Gastroesophageal sphincter (tissue), 4 donors: ENCODE results near the gene MYOM3. TPM values are rescaled to one million over a fixed set of nuclear protein-coding genes. Genes with fewer than 3 reads are reported as not detected.
A peak's percentile ranks its signal among the peaks of the same experiment; 100 is the strongest.

Source experiments
- ATAC-seq: fragments of 150-250 bp; one replicate; pipeline ENCODE4 v1.9.1; 2016; ENCODE audit warnings: mild to moderate bottlenecking, moderate library complexity
- H3K27ac ChIP-seq, 4 donors: fragments of 200-600 bp; sonication (generic) in 3 of 4; 1 replicate in 3 of 4; 2 replicates in 1 of 4; pipeline ENCODE4 v1.5.1; 2016 to 2019
- H3K27me3 ChIP-seq: fragments of 200-600 bp; sonication (generic); one replicate; pipeline ENCODE4 v1.5.1; 2019
- H3K36me3 ChIP-seq, 2 donors: fragments of 200-600 bp; sonication (generic); one replicate each; pipeline ENCODE4 v1.5.1; 2019; ENCODE audit warnings: control low read depth in 1 of 2
- H3K4me1 ChIP-seq, 3 donors: fragments of 200-600 bp; sonication (generic); 1 replicate in 2 of 3; 2 replicates in 1 of 3; pipeline ENCODE4 v1.5.1; 2016 to 2019; ENCODE audit warnings: control low read depth in 2 of 3
- H3K4me3 ChIP-seq, 2 donors: fragments of 200-600 bp; sonication (generic); one replicate each; pipeline ENCODE4 v1.5.1; 2019; ENCODE audit warnings: mild to moderate bottlenecking in 1 of 2, moderate library complexity in 1 of 2
- H3K9me3 ChIP-seq, 3 donors: fragments of 200-600 bp; sonication (generic); one replicate each; pipeline ENCODE4 v1.5.1; 2017 to 2019; ENCODE audit warnings: control low read depth in 2 of 3
- CTCF ChIP-seq, 4 experiments: fragments of 200-600 bp in 2 of 4; fragments of 450-650 bp in 2 of 4; sonication (generic) in 1 of 4; IDR thresholded peaks; one replicate each; pipeline ENCODE4 v1.5.1; 2017 to 2019; ENCODE audit warnings: antibody characterized with exemption in 4 of 4, mild to moderate bottlenecking in 2 of 4, moderate library complexity in 2 of 4
- EP300 ChIP-seq: sonication (generic); formaldehyde crosslinking; IDR thresholded peaks from one replicate; pipeline ENCODE4 v1.6.1; 2017; ENCODE audit warnings: antibody characterized with exemption, mild to moderate bottlenecking
- POLR2A ChIP-seq, 2 donors: fragments of 450-650 bp; IDR thresholded peaks; one replicate each; pipeline ENCODE4 v1.6.1; 2017; ENCODE audit warnings: antibody characterized with exemption in 2 of 2, mild to moderate bottlenecking in 2 of 2, moderate library complexity in 1 of 2
- POLR2AphosphoS5 ChIP-seq: sonication (generic); formaldehyde crosslinking; IDR thresholded peaks from one replicate; pipeline ENCODE4 v1.6.1; 2017; ENCODE audit warnings: antibody characterized with exemption
- WGBS, 2 donors: methylation state at CpG; one replicate each; pipeline ENCODE4 v1.1.5; 2018; ENCODE audit warnings: low coverage in 1 of 2; 5-methylcytosine and 5-hydroxymethylcytosine counted together
- total RNA-seq, 4 donors: library from RNA; depleted of rRNA; stranded (reverse); fragments of >200 nt; gene quantifications; one replicate each; pipeline ENCODE4 v1.1.0, GENCODE V29; 2016

MYOM3 gene
- total RNA-seq, 4 donors from 2014 or later, result 0.31 to 2.4 TPM; not detected in 2

- H3K36me3 ChIP-seq, result no peaks in the 10 kb centered on the region
- no peak overlapping the region for H3K4me3 ChIP-seq
- peak overlapping the region in 1 of 4 donors; percentile 64 for H3K27ac ChIP-seq
- no peaks in the 10 kb centered on the region for H3K9me3 ChIP-seq
- no peaks in the 10 kb centered on the region for H3K27me3 ChIP-seq
- peaks cover 0 to 33% (median 0%) of the 10 kb centered on the region in 3 donors for H3K4me1 ChIP-seq
- TF ChIP-seq CTCF (IDR thresholded peaks at IDR 0.05), result no peak
- TF ChIP-seq POLR2AphosphoS5, result no peak
- TF ChIP-seq EP300, result no peak
- no peak for TF ChIP-seq POLR2A (IDR thresholded peaks at IDR 0.05)
- 76 to 86% methylated on average over 1 to 3 of the region's 18 CpGs for WGBS, 2 donors
- no peak for ATAC-seq
Observed at GRCh38 chr1:24107462-24108138, 4.3 kb downstream of the MYOM3 start.

GRCh38 chr1:24105368-24106160 is 6.4 kb downstream of the MYOM3 start:
- H3K9me3 ChIP-seq, result no peaks in the 10 kb centered on the region
- H3K4me1 ChIP-seq, result peaks cover 0 to 22% (median 4%) of the 10 kb centered on the region in 3 donors
- H3K36me3 ChIP-seq, result no peaks in the 10 kb centered on the region
- no peak overlapping the region for H3K4me3 ChIP-seq
- ATAC-seq, result no peak
- 40 to 60% methylated on average over 2 of the region's 19 CpGs for WGBS, 2 donors
- H3K27ac ChIP-seq, result peak overlapping the region in 1 of 4 donors; percentile 33
- TF ChIP-seq POLR2A (IDR thresholded peaks at IDR 0.05) (no peak), EP300 (no peak), POLR2AphosphoS5 (no peak), CTCF (IDR thresholded peaks at IDR 0.05) (no peak)
- H3K27me3 ChIP-seq, result no peaks in the 10 kb centered on the region

- Histone ChIP-seq H3K4me3 (no peak overlapping the region), H3K4me1 (peaks cover 0 to 21% (median 4%) of the 10 kb centered on the region in 3 donors), H3K27me3 (no peaks in the 10 kb centered on the region), H3K27ac (peak overlapping the region in 1 of 4 donors; percentile 33), H3K9me3 (no peaks in the 10 kb centered on the region), H3K36me3 (no peaks in the 10 kb centered on the region)
- no peak for ATAC-seq
- 80 to 90% methylated on average over 2 to 3 of the region's 7 CpGs for WGBS, 2 donors
- TF ChIP-seq EP300, result no peak
Observed at GRCh38 chr1:24104854-24105253, 7.1 kb downstream of the MYOM3 start.

- H3K27ac ChIP-seq, result peak overlapping the region in 3 of 4 donors; percentile 17 to 48 (median 35)
- no peak for TF ChIP-seq POLR2AphosphoS5
Observed at GRCh38 chr1:24103879-24104278, 8.1 kb downstream of the MYOM3 start.

GRCh38 chr1:24103408-24103807 is 8.5 kb downstream of the MYOM3 start:
- peak overlapping the region in 3 of 4 donors; percentile 35 to 69 (median 48) for H3K27ac ChIP-seq
- TF ChIP-seq CTCF (IDR thresholded peaks at IDR 0.05) (no peak), EP300 (no peak), POLR2AphosphoS5 (no peak), POLR2A (IDR thresholded peaks at IDR 0.05) (no peak)

More at GRCh38 chr1:24103879-24104278, 8.1 kb downstream of the MYOM3 start:
- no peaks in the 10 kb centered on the region for H3K9me3 ChIP-seq
- no peaks in the 10 kb centered on the region for H3K36me3 ChIP-seq
- H3K27me3 ChIP-seq, result no peaks in the 10 kb centered on the region
- no peak for ATAC-seq
- H3K4me1 ChIP-seq, result peaks cover 0 to 21% (median 4%) of the 10 kb centered on the region in 3 donors
- WGBS, 2 donors, result 72 to 93% methylated on average over 2 to 3 of the region's 3 CpGs
- no peak overlapping the region for H3K4me3 ChIP-seq

More at GRCh38 chr1:24103408-24103807, 8.5 kb downstream of the MYOM3 start:
- no peak for ATAC-seq
- WGBS, 2 donors, result 46 to 48% methylated on average over 2 to 3 of the region's 3 CpGs
- no peaks in the 10 kb centered on the region for H3K36me3 ChIP-seq
- no peaks in the 10 kb centered on the region for H3K9me3 ChIP-seq
- H3K27me3 ChIP-seq, result no peaks in the 10 kb centered on the region
- H3K4me1 ChIP-seq, result peaks cover 0 to 21% (median 4%) of the 10 kb centered on the region in 3 donors
- no peak overlapping the region for H3K4me3 ChIP-seq
